Measurements from ENCODE around the gene POMT1. TPM values are rescaled to one million over a fixed set of nuclear protein-coding genes. Genes with fewer than 3 reads are reported as not detected.

The POMT1 gene
- total RNA-seq, 2 donors from 2014 or later: 22.1 to 34.6 TPM

- no peak overlapping the region for H3K4me3 ChIP-seq
- no peaks in the 10 kb centered on the region for H3K9me3 ChIP-seq
- intact Hi-C loops (cut with DNase I): no loop called here
- 80 to 90% methylated on average over 5 to 8 of the region's 10 CpGs for WGBS, 2 donors
- no peak overlapping the region for H3K27ac ChIP-seq
- H3K36me3 ChIP-seq (replicated peaks in 1 of 2; ENCODE audit: insufficient read depth in 1 of 2, low read depth in 2 of 2): peaks cover 19 to 52% of the 10 kb centered on the region in 2 donors
- ATAC-seq: no peak
- H3K27me3 ChIP-seq: no peaks in the 10 kb centered on the region
- peaks cover 10% of the 10 kb centered on the region for H3K4me1 ChIP-seq
- no peak for DNase-seq
- TF ChIP-seq, protein P1, sequence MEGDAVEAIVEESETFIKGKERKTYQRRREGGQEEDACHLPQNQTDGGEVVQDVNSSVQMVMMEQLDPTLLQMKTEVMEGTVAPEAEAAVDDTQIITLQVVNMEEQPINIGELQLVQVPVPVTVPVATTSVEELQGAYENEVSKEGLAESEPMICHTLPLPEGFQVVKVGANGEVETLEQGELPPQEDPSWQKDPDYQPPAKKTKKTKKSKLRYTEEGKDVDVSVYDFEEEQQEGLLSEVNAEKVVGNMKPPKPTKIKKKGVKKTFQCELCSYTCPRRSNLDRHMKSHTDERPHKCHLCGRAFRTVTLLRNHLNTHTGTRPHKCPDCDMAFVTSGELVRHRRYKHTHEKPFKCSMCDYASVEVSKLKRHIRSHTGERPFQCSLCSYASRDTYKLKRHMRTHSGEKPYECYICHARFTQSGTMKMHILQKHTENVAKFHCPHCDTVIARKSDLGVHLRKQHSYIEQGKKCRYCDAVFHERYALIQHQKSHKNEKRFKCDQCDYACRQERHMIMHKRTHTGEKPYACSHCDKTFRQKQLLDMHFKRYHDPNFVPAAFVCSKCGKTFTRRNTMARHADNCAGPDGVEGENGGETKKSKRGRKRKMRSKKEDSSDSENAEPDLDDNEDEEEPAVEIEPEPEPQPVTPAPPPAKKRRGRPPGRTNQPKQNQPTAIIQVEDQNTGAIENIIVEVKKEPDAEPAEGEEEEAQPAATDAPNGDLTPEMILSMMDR (IDR thresholded peaks at IDR 0.05): no peak
- no peak for TF ChIP-seq POLR2A (IDR thresholded peaks at IDR 0.05)
Observed at GRCh38 chr9:131496844-131497405, 5.8 kb upstream of the POMT1 start.

DNA sequence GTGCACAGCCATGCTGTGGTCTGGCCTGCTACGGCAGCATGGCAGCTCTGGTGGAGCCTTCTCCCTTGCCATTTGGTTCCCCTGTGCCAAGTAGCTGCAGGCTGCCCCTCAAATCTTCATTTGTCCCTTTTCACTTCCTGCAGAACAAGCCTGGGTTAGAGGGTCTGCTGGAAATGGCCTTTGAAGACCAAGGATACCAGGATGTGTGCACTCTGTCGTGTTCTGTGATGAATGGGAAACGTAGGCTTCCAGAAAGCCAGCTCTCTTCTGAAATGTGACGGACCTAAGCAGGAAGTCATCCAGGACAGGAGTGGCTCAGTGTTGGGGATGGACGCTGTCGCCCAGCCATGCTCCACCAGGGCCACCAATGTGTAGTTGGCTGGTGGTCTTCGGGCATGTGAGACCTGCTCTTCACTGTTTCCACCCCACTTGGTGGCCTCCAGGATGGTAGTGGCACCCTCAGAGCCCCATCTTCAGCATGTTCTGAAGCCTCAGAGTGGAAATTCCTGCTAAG, 3.4 kb upstream of the POMT1 start:
- no peak for TF ChIP-seq POLR2A (IDR thresholded peaks at IDR 0.05)
- TF ChIP-seq, protein P1 (IDR thresholded peaks at IDR 0.05): no peak
- 79 to 82% methylated on average over 6 to 7 of the region's 7 CpGs for WGBS, 2 donors
- Histone ChIP-seq H3K27me3 (no peaks in the 10 kb centered on the region), H3K9me3 (no peaks in the 10 kb centered on the region), H3K27ac (no peak overlapping the region), H3K4me1 (peaks cover 27% of the 10 kb centered on the region), H3K4me3 (no peak overlapping the region), H3K36me3 (replicated peaks in 1 of 2; ENCODE audit: insufficient read depth in 1 of 2, low read depth in 2 of 2) (peaks cover 7 to 29% of the 10 kb centered on the region in 2 donors)
- ATAC-seq (no peak), DNase-seq (no peak)
- intact Hi-C loops (cut with DNase I): no loop called here

DNA sequence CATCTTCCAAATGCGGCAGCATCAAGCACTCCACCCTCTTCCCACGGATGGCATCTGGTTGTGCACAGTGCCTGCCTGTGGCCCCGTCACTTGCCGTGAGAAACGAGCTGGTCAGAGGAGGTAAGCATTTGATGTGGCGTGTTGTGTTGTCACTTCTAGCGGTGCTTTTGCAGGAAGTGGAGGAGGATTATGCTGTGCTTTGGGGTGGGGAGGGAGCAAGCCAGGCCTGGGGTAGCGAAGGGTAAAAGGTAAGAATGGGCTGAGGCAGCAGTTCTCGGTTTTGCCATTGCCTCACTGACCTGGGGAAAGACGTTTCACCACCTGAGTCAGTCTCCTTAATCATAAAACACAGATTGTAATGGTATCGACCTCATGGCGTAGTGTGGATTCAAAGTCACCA, 2.3 kb upstream of the POMT1 start:
- H3K27ac ChIP-seq: no peak overlapping the region

GRCh38 chr9:131500939-131501541, 1.7 kb upstream of the POMT1 start:
- no peaks in the 10 kb centered on the region for H3K27me3 ChIP-seq
- intact Hi-C loops (cut with DNase I): no loop called here
- H3K4me1 ChIP-seq: peaks cover 32% of the 10 kb centered on the region
- ATAC-seq (no peak), DNase-seq (no peak)
- TF ChIP-seq, protein P1 (IDR thresholded peaks at IDR 0.05): no peak
- TF ChIP-seq POLR2A (IDR thresholded peaks at IDR 0.05): no peak
- H3K36me3 ChIP-seq (replicated peaks in 1 of 2; ENCODE audit: insufficient read depth in 1 of 2, low read depth in 2 of 2): peaks cover 4 to 15% of the 10 kb centered on the region in 2 donors
- no peak overlapping the region for H3K27ac ChIP-seq
- WGBS, 2 donors: 46 to 60% methylated on average over 4 to 5 of the region's 5 CpGs
- no peak overlapping the region for H3K4me3 ChIP-seq
- no peaks in the 10 kb centered on the region for H3K9me3 ChIP-seq

More for the DNA sequence above, 2.3 kb upstream of the POMT1 start:
- no peak for TF ChIP-seq POLR2A (IDR thresholded peaks at IDR 0.05)
- TF ChIP-seq, protein P1 (IDR thresholded peaks at IDR 0.05): no peak
- peaks cover 7 to 20% of the 10 kb centered on the region in 2 donors for H3K36me3 ChIP-seq (replicated peaks in 1 of 2; ENCODE audit: insufficient read depth in 1 of 2, low read depth in 2 of 2)
- intact Hi-C loops (cut with DNase I): no loop called here
- DNase-seq (no peak), ATAC-seq (no peak)
- no peaks in the 10 kb centered on the region for H3K27me3 ChIP-seq
- H3K9me3 ChIP-seq: no peaks in the 10 kb centered on the region
- no peak overlapping the region for H3K4me3 ChIP-seq
- 59 to 67% methylated on average over 12 of the region's 12 CpGs for WGBS, 2 donors
- peaks cover 32% of the 10 kb centered on the region for H3K4me1 ChIP-seq

Data from body of pancreas (tissue), 4 donors.